Lower leg skin (tissue), 4 donors: ENCODE measurements around the gene HIGD2A. TPM values are rescaled to one million over a fixed set of nuclear protein-coding genes. Genes with fewer than 3 reads are reported as not detected.
"Not testable (repeated sequence)": the region's sequence is repeated elsewhere in the genome, so short reads cannot be mapped to it uniquely, and the experiment has no call there.

Experiments used
- DNase-seq, 2 donors: peaks; one replicate each; pipeline ENCODE4 v3.0.0-alpha.2; 2019; ENCODE audit warnings: low spot score in 2 of 2
- H3K4me3 ChIP-seq: fragments of 200-600 bp; sonication (generic); 2 replicates; pipeline ENCODE4 v1.5.1; 2017; ENCODE audit warnings: mild to moderate bottlenecking, low read depth; ENCODE audit not compliant: poor library complexity, severe bottlenecking
- CTCF ChIP-seq, 3 donors: fragments of 450-650 bp; IDR thresholded peaks; one replicate each; pipeline ENCODE4 v1.5.1; 2016; ENCODE audit warnings: antibody characterized with exemption in 3 of 3, mild to moderate bottlenecking in 3 of 3, moderate library complexity in 2 of 3
- POLR2A ChIP-seq, 2 donors: fragments of 450-650 bp; IDR thresholded peaks; one replicate each; pipeline ENCODE4 v1.6.1; 2016 to 2017; ENCODE audit warnings: antibody characterized with exemption in 2 of 2, mild to moderate bottlenecking in 1 of 2, moderate library complexity in 1 of 2
- WGBS, 2 donors: methylation state at CpG; one replicate each; pipeline ENCODE4 v1.1.5; 2018; 5-methylcytosine and 5-hydroxymethylcytosine counted together
- intact Hi-C: fragments of 100-400 bp; cut with DNase I; formaldehyde crosslinking; loops from one replicate; pipeline ENCODE4 v1.15.0; 2023; ENCODE audit warnings: low total_unique reads
- total RNA-seq, 4 donors: library from RNA; depleted of rRNA; stranded (reverse); fragments of >200 nt; gene quantifications; one replicate each; pipeline ENCODE4 v1.1.0, GENCODE V29; 2016

HIGD2A gene
- total RNA-seq, 4 donors from 2014 or later = 110 to 153 (median 130) TPM

GRCh38 chr5:176407456-176408251 lies 19.1 kb downstream of the HIGD2A start:
- TF ChIP-seq CTCF (IDR thresholded peaks at IDR 0.05) = no peak
- no peak for TF ChIP-seq POLR2A (IDR thresholded peaks at IDR 0.05)
- DNase-seq = peak; percentile 48 to 83
- no peak overlapping the region for H3K4me3 ChIP-seq
- 54 to 63% methylated on average over 6 of the region's 6 CpGs for WGBS, 2 donors
- intact Hi-C loops = no loop called here

GRCh38 chr5:176408252-176408573 lies 19.7 kb downstream of the HIGD2A start:
- WGBS, 2 donors = 69 to 72% methylated on average over 10 of the region's 10 CpGs

GRCh38 chr5:176408590-176408989 lies 20.0 kb downstream of the HIGD2A start:
- DNase-seq = peak in 1 of 2 donors; percentile 85
- H3K4me3 ChIP-seq = no peak overlapping the region
- WGBS, 2 donors = 87 to 92% methylated on average over 5 of the region's 5 CpGs
- intact Hi-C loops = no loop called here
- TF ChIP-seq CTCF (IDR thresholded peaks at IDR 0.05) (no peak), POLR2A (IDR thresholded peaks at IDR 0.05) (no peak)

More at GRCh38 chr5:176408252-176408573, 19.7 kb downstream of the HIGD2A start:
- peak in 1 of 2 donors; percentile 76 for DNase-seq
- H3K4me3 ChIP-seq, intact Hi-C loops: not testable (repeated sequence)

- no peak overlapping the region for H3K4me3 ChIP-seq
- intact Hi-C loops = loop anchor here (10.0 kb wide), 1 partner anchor 125 kb away; the partner anchor contains the start of gene RNF44
- peak in 1 of 2 donors; percentile 66 for DNase-seq
- TF ChIP-seq CTCF (IDR thresholded peaks at IDR 0.05) (no peak), POLR2A (IDR thresholded peaks at IDR 0.05) (no peak)
- WGBS, 2 donors = 86 to 90% methylated on average over 4 of the region's 4 CpGs
Measured at GRCh38 chr5:176409765-176410164, 21.2 kb downstream of the HIGD2A start.

GRCh38 chr5:176410486-176411180 lies 22.1 kb downstream of the HIGD2A start:
- no peak overlapping the region for H3K4me3 ChIP-seq
- intact Hi-C loops = loop anchor here (10.0 kb wide), 1 partner anchor 124 kb away; the partner anchor contains the start of gene RNF44
- TF ChIP-seq CTCF (IDR thresholded peaks at IDR 0.05) = no peak
- no peak for TF ChIP-seq POLR2A (IDR thresholded peaks at IDR 0.05)
- WGBS, 2 donors = 63 to 74% methylated on average over 5 of the region's 5 CpGs
- DNase-seq = peak in 1 of 2 donors; percentile 66
